Calu3 (cell line): ENCODE measurements around the gene TASOR2. TPM values are rescaled to one million over a fixed set of nuclear protein-coding genes. Genes with fewer than 3 reads are reported as not detected.

Experiments
- BruUV-seq: library from RNA; stranded (reverse); fragments of 400-500 nt; replicated peaks from 2 replicates; lab custom pipeline; 2021; lab: Mats Ljungman, UMichigan
- CTCF ChIA-PET: fragments of 300-600 bp; sonication (Branson Sonifier 250); formaldehyde crosslinking; loops from one replicate; lab custom pipeline; 2022; ENCODE audit warnings: antibody characterized with exemption; lab: Charles Lee
- DNase-seq: peaks from one replicate; pipeline ENCODE4 v3.0.0; 2022
- H3K27ac Mint-ChIP-seq: one replicate; pipeline ENCODE4 v1.8.0; 2022; ENCODE audit warnings: mixed read lengths; ENCODE audit not compliant: unreplicated experiment
- H3K27me3 Mint-ChIP-seq: one replicate; pipeline ENCODE4 v1.8.0; 2022; ENCODE audit warnings: mixed read lengths; ENCODE audit not compliant: unreplicated experiment
- H3K36me3 Mint-ChIP-seq: one replicate; pipeline ENCODE4 v1.8.0; 2022; ENCODE audit warnings: mild to moderate bottlenecking, moderate library complexity, mixed read lengths; ENCODE audit not compliant: insufficient read depth, unreplicated experiment
- H3K4me1 Mint-ChIP-seq: one replicate; pipeline ENCODE4 v1.8.0; 2022; ENCODE audit warnings: mild to moderate bottlenecking, low read depth, mixed read lengths; ENCODE audit not compliant: unreplicated experiment
- H3K4me3 Mint-ChIP-seq: one replicate; pipeline ENCODE4 v1.8.0; 2022; ENCODE audit warnings: mild to moderate bottlenecking, low read depth, moderate library complexity, mixed read lengths; ENCODE audit not compliant: unreplicated experiment
- H3K9me3 Mint-ChIP-seq: one replicate; pipeline ENCODE4 v1.8.0; 2022; ENCODE audit warnings: low read depth, mixed read lengths; ENCODE audit not compliant: unreplicated experiment
- intact Hi-C: fragments of 100-400 bp; cut with micrococcal nuclease; formaldehyde crosslinking; loops from one replicate; pipeline ENCODE4 v1.10.0; 2022; ENCODE audit not compliant: unreplicated experiment
- total RNA-seq: library from RNA; stranded (reverse); gene quantifications from 2 replicates; pipeline ENCODE4 v1.2.3, GENCODE V29; 2022
- TF ChIP-seq, protein P1 (sequence below): fragments of 200-600 bp; IDR thresholded peaks from one replicate; pipeline ENCODE4 v1.8.0; 2022; ENCODE audit warnings: antibody characterized with exemption; ENCODE audit not compliant: unreplicated experiment

Gene TASOR2
- total RNA-seq, 1 experiment from 2014 or later: 88.9 TPM

- Mint-ChIP-seq H3K4me1 (peaks cover 33% of the 10 kb centered on the region), H3K36me3 (peaks cover 31% of the 10 kb centered on the region), H3K27ac (no peak overlapping the region), H3K4me3 (no peak overlapping the region), H3K27me3 (no peaks in the 10 kb centered on the region), H3K9me3 (no peaks in the 10 kb centered on the region)
- BruUV-seq: no TSS peak
- peak; percentile 11 for DNase-seq
- CTCF ChIA-PET: interaction anchor here (0.5 kb wide), 1 partner anchor 72 kb away, joined by 3 read pairs; no protein-coding TSS in a partner anchor
- TF ChIP-seq, protein P1, sequence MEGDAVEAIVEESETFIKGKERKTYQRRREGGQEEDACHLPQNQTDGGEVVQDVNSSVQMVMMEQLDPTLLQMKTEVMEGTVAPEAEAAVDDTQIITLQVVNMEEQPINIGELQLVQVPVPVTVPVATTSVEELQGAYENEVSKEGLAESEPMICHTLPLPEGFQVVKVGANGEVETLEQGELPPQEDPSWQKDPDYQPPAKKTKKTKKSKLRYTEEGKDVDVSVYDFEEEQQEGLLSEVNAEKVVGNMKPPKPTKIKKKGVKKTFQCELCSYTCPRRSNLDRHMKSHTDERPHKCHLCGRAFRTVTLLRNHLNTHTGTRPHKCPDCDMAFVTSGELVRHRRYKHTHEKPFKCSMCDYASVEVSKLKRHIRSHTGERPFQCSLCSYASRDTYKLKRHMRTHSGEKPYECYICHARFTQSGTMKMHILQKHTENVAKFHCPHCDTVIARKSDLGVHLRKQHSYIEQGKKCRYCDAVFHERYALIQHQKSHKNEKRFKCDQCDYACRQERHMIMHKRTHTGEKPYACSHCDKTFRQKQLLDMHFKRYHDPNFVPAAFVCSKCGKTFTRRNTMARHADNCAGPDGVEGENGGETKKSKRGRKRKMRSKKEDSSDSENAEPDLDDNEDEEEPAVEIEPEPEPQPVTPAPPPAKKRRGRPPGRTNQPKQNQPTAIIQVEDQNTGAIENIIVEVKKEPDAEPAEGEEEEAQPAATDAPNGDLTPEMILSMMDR: no peak
- intact Hi-C loops: no loop called here
These were observed 20.8 kb upstream of the TASOR2 start for GRCh38 chr10:5663692-5664427.

GRCh38 chr10:5665373-5666007, 19.1 kb upstream of the TASOR2 start:
- Mint-ChIP-seq H3K36me3 (peaks cover 21% of the 10 kb centered on the region), H3K27me3 (no peaks in the 10 kb centered on the region), H3K4me3 (peak overlapping the region; percentile 79), H3K9me3 (no peaks in the 10 kb centered on the region), H3K4me1 (peaks cover 18% of the 10 kb centered on the region), H3K27ac (no peak overlapping the region)
- TF ChIP-seq, protein P1: no peak
- DNase-seq: no peak
- CTCF ChIA-PET: no interaction called here
- intact Hi-C loops: no loop called here
- TSS peak; percentile 67 for BruUV-seq

DNA sequence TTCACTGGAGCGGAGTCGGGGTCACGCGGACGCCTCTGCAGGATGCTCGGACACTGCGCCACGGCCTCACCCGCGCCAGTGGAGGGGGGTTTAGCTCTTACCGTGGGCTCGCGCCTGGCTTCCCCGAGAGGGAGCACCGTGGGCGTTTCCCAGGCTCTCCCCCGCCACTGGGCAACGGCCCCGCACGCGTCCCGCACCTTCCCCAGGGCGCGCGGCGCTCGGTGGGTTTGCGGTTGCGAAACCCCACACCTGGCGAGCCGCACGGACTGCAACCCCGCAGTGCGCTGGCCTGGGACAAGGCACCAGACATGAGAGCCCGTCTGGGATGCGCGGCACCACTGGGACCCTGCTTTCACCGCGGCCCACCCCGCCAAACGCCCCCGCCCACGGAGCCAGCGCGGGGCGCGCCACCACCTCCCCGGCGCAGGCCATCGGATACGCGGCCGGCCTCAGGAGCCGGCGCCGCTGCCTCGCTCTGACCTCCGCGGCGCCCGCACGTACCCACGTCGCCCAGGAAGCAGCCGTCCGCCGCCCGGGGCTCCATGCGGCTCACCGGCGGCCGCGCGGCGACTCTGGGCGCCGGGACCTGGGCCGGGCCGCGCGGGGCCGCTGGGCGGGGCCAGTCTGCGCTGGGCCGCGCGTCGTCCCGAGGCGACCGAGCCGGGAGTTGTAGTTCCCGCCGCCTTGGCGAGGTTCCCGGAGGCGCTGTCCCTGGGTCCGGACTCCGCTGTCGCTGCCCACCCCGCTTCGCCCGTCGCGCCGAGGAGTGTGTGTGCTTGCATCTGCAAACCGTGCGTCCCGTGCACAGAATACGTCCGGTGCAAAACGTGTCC, 18.4 kb upstream of the TASOR2 start, which contains the start of gene ASB13:
Gene ASB13 (minus strand): TSS at position 588 of the 833 bp plus-strand sequence. CDS start 44 bp downstream, at position 544.
- BruUV-seq: no TSS peak
- TF ChIP-seq, protein P1: no peak
- intact Hi-C loops: no loop called here
- Mint-ChIP-seq H3K4me1 (peaks cover 11% of the 10 kb centered on the region), H3K4me3 (peak within 1 kb of the TSS; percentile 79), H3K36me3 (peaks cover 21% of the 10 kb centered on the region), H3K27ac (no peak within 1 kb of the TSS), H3K27me3 (no peaks in the 10 kb centered on the region), H3K9me3 (no peaks in the 10 kb centered on the region)
- CTCF ChIA-PET: no interaction called here
- DNase-seq: peak; percentile 81

DNA sequence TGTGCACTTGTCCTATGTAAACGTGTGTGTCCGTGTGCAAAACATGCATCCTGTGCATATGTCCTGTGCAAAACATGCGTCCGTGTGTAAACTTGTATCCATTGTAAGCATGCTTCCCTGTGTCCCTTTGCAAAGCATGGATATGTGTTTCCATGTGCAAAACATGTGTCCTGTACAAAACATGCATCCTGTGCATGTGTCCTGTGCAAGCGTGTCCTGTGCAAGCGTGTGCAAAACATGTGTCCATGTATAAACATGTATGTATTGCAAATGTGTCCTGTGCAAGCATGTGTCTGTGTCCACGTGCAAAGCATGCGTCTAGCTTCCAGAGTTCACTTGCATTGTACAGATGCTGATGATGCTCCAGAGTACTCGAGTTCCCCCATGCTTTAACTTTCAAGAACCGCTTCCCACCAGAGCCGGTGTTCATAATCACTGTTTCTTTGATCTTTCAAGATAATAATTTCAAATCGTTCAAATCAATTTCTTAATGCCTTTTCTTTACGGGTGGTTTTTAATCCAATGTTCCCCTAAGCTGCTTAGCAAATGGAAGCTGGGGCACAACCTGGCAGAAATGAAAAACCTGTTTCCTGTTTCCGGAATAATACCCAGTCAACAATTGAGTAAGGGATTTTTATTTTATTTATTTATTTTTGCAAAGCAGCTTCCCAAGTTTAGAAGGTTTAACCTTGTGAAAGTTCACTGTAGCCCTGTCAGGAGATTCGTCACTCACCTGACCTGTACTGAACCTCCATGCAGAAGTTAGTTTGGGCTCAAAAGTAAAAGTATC, 17.6 kb upstream of the TASOR2 start:
- no peak for DNase-seq
- CTCF ChIA-PET: no interaction called here
- intact Hi-C loops: no loop called here
- TF ChIP-seq, protein P1: no peak
- Mint-ChIP-seq H3K4me3 (peak overlapping the region; percentile 79), H3K9me3 (no peaks in the 10 kb centered on the region), H3K27ac (no peak overlapping the region), H3K27me3 (no peaks in the 10 kb centered on the region), H3K4me1 (peaks cover 10% of the 10 kb centered on the region), H3K36me3 (peaks cover 21% of the 10 kb centered on the region)
- BruUV-seq: no TSS peak
